SK-N-MC (cell line): ENCODE results near the gene ALDH1A2.
"Not testable (repeated sequence)": the region's sequence is repeated elsewhere in the genome, so short reads cannot be mapped to it uniquely, and the experiment has no call there.

Experiments
- DNase-seq: peaks from one replicate; pipeline ENCODE4 v3.0.0-alpha.2; 2011; ENCODE audit warnings: low read depth, low spot score
- H3K27ac ChIP-seq: fragments of 200-600 bp; sonication (generic); 2 replicates; pipeline ENCODE4 v1.5.1; 2016; ENCODE audit warnings: mixed run types
- H3K36me3 ChIP-seq: fragments of 200-600 bp; sonication (generic); 2 replicates; pipeline ENCODE4 v1.6.1; 2017; ENCODE audit warnings: antibody characterized with exemption, low read length, mixed read lengths; ENCODE audit not compliant: insufficient read depth
- H3K4me3 ChIP-seq: fragments of 200-600 bp; sonication (generic); 2 replicates; pipeline ENCODE4 v1.5.1; 2016
- H3K9ac ChIP-seq: fragments of 200-600 bp; sonication (generic); 2 replicates; pipeline ENCODE4 v1.8.0; 2017; ENCODE audit warnings: mixed run types, mixed read lengths; ENCODE audit not compliant: insufficient read length
- H3K9me3 ChIP-seq: fragments of 200-600 bp; sonication (generic); 2 replicates; pipeline ENCODE4 v1.6.1; 2017; ENCODE audit warnings: low read depth, mild to moderate bottlenecking, antibody characterized with exemption, low read length, moderate library complexity, mixed read lengths
- EZH2 ChIP-seq: fragments of 200-600 bp; sonication (generic); IDR thresholded peaks from one replicate; pipeline ENCODE4 v1.6.1; 2017; ENCODE audit warnings: antibody characterized with exemption
- FOXP2 ChIP-seq: optimal IDR thresholded peaks from 2 replicates; pipeline ENCODE3; 2011; ENCODE audit warnings: mild to moderate bottlenecking, moderate library complexity; ENCODE audit not compliant: insufficient read depth; ENCODE audit errors: extremely low read length, control extremely low read depth
- POLR2AphosphoS5 ChIP-seq: IDR thresholded peaks from 2 replicates; pipeline ENCODE4 v1.6.1; 2012; ENCODE audit warnings: mild to moderate bottlenecking, low read depth, low read length, borderline replicate concordance

The ALDH1A2 gene

DNA sequence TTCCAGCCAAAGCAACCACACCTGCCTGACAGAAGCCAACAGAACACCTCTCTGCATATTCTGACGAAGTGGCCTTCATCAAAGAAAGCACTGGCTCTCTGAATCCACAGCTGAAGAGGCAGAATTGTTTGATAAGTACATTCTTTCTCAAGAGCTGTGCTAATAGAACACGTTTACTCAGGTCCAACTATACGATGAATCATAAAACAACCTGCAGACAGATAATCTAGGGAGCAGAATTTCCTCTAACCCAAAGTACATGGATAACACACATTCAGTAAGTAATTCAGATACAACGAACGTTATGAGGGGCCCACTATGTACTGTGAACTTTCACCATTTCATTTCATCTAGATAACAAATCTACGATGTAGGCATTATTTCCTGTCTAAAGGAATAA is 25.4 kb downstream of the ALDH1A2 start:
- no peak for DNase-seq
- TF ChIP-seq POLR2AphosphoS5 = no peak
- TF ChIP-seq FOXP2 = no peak
- no peak for TF ChIP-seq EZH2

GRCh38 chr15:58039079-58040035 is 26.2 kb downstream of the ALDH1A2 start:
- DNase-seq = no peak
- Histone ChIP-seq H3K36me3 (no peaks in the 10 kb centered on the region), H3K27ac (no peak overlapping the region), H3K9me3 (no peaks in the 10 kb centered on the region), H3K4me3 (no peak overlapping the region), H3K9ac (no peak overlapping the region)
- TF ChIP-seq EZH2 (no peak), FOXP2 (no peak)

More for the DNA sequence above, 25.4 kb downstream of the ALDH1A2 start:
- H3K36me3 ChIP-seq = no peaks in the 10 kb centered on the region
- no peak overlapping the region for H3K9ac ChIP-seq
- no peak overlapping the region for H3K4me3 ChIP-seq
- no peaks in the 10 kb centered on the region for H3K9me3 ChIP-seq
- H3K27ac ChIP-seq = no peak overlapping the region

- Histone ChIP-seq H3K27ac (no peak overlapping the region), H3K36me3 (no peaks in the 10 kb centered on the region), H3K9ac (no peak overlapping the region), H3K9me3 (no peaks in the 10 kb centered on the region), H3K4me3 (no peak overlapping the region)
- TF ChIP-seq EZH2 (no peak), FOXP2 (no peak), POLR2AphosphoS5 (no peak)
- no peak for DNase-seq
These were observed 27.0 kb downstream of the ALDH1A2 start for GRCh38 chr15:58038426-58039078.

DNA sequence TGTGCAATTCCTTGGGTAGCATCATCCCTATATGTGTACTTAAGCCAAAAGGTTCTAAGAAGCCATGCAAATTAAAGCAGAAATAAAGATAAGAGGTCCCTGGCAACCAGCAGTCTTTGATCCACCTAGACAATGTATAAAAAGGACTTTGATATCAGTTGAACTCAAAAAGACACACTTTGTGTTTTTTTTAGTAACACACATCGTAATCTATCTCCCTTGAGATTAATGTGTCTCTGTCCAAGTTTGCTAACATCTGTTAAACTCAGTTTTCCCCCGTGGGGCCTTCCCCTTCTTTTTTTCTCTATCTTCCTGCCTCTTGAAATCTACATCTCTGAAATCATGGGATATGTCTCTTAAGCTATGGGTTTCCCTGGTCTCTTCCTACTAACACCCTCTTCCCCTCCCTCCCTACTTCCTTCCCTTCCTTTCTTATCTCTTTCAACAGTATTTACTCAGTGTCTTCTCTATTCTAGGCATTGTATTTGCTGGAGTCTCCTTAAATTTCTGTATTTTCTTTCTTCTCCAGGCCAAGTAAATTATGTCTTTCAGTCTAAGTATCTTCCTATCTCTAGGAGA is 27.7 kb downstream of the ALDH1A2 start:
- no peaks in the 10 kb centered on the region for H3K36me3 ChIP-seq
- no peaks in the 10 kb centered on the region for H3K9me3 ChIP-seq
- TF ChIP-seq POLR2AphosphoS5 = no peak
- TF ChIP-seq EZH2 = no peak
- no peak for TF ChIP-seq FOXP2
- H3K4me3 ChIP-seq = no peak overlapping the region
- no peak overlapping the region for H3K9ac ChIP-seq
- DNase-seq = no peak
- no peak overlapping the region for H3K27ac ChIP-seq

DNA sequence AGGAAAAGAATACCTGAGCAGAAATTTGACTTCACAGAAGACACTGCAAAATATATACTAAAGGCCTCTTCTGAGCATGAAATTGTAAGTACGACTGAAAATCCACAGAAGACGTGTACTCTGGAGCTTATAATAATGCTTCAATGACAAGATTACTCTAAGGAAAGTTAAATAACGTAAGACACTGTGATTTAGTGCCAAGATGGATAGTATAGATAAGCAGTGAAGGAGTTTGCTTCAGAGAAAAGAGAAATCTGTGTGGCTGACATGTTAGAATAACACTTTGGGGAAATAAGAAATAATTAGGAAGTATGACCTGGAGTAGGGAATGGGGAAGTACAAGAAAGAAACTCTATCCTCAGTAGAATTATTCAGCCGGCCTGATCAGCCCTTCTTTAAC is 28.9 kb downstream of the ALDH1A2 start:
- Histone ChIP-seq H3K36me3 (no peaks in the 10 kb centered on the region), H3K27ac (no peak overlapping the region), H3K9ac (no peak overlapping the region), H3K9me3 (no peaks in the 10 kb centered on the region), H3K4me3 (no peak overlapping the region)
- no peak for DNase-seq
- no peak for TF ChIP-seq POLR2AphosphoS5
- no peak for TF ChIP-seq EZH2
- no peak for TF ChIP-seq FOXP2

GRCh38 chr15:58028392-58028791 is 37.1 kb downstream of the ALDH1A2 start:
- not testable (repeated sequence) for H3K36me3 ChIP-seq, DNase-seq, H3K9ac ChIP-seq

GRCh38 chr15:58026552-58026951 is 39.0 kb downstream of the ALDH1A2 start:
- Histone ChIP-seq H3K9ac (no peak overlapping the region), H3K4me3 (no peak overlapping the region), H3K9me3 (0 out of 2 replicates have a peak, but pooled peaks cover 3% of the 10 kb centered on the region), H3K27ac (no peak overlapping the region), H3K36me3 (no peaks in the 10 kb centered on the region)
- TF ChIP-seq FOXP2 = no peak
- no peak for TF ChIP-seq EZH2
- no peak for TF ChIP-seq POLR2AphosphoS5
- DNase-seq = no peak

More at GRCh38 chr15:58028392-58028791, 37.1 kb downstream of the ALDH1A2 start:
- H3K27ac ChIP-seq, H3K9me3 ChIP-seq, H3K4me3 ChIP-seq: not testable (repeated sequence)

- Histone ChIP-seq H3K36me3 (no peaks in the 10 kb centered on the region), H3K4me3 (no peak overlapping the region), H3K9me3 (0 out of 2 replicates have a peak, but pooled peaks cover 3% of the 10 kb centered on the region), H3K9ac (no peak overlapping the region), H3K27ac (no peak overlapping the region)
- DNase-seq = no peak
- no peak for TF ChIP-seq POLR2AphosphoS5
- no peak for TF ChIP-seq FOXP2
- no peak for TF ChIP-seq EZH2
These were observed 39.5 kb downstream of the ALDH1A2 start for GRCh38 chr15:58026051-58026450.
